NOMO-1 treated with dmso at 0.1 percent for 144 hours (cell line): ENCODE data around the gene CCL3.
"Not testable (repeated sequence)": the region's sequence is repeated elsewhere in the genome, so short reads cannot be mapped to it uniquely, and the experiment has no call there.

Experiments
- DNase-seq: peaks from one replicate; lab custom pipeline; 2025; ENCODE audit not compliant: unreplicated experiment; lab: John Stamatoyannopoulos, UW

The CCL3 gene

GRCh38 chr17:36117505-36118382 is 27.8 kb upstream of the CCL3 start:
- DNase-seq, result no peak

- not testable (repeated sequence) for DNase-seq
These were observed 25.7 kb upstream of the CCL3 start for GRCh38 chr17:36115649-36115977.

- not testable (repeated sequence) for DNase-seq
These were observed 25.2 kb upstream of the CCL3 start for GRCh38 chr17:36114971-36115648.

GRCh38 chr17:36113131-36113530 is 23.2 kb upstream of the CCL3 start:
- not testable (repeated sequence) for DNase-seq

GRCh38 chr17:36112572-36112971 is 22.6 kb upstream of the CCL3 start:
- DNase-seq, result no peak

- DNase-seq, result no peak
These were observed 21.1 kb upstream of the CCL3 start for GRCh38 chr17:36111068-36111490.

- DNase-seq, result not testable (repeated sequence)
These were observed 18.3 kb upstream of the CCL3 start for GRCh38 chr17:36108265-36108664.

- no peak for DNase-seq
These were observed 17.7 kb upstream of the CCL3 start for GRCh38 chr17:36107660-36108059.

GRCh38 chr17:36106493-36106835 is 16.5 kb upstream of the CCL3 start:
- DNase-seq, result no peak

- DNase-seq, result peak; percentile 22
These were observed 16.0 kb upstream of the CCL3 start for GRCh38 chr17:36105781-36106492.

GRCh38 chr17:36104701-36105181 is 14.8 kb upstream of the CCL3 start:
- no peak for DNase-seq

GRCh38 chr17:36104246-36104645 is 14.3 kb upstream of the CCL3 start:
- DNase-seq, result not testable (repeated sequence)

GRCh38 chr17:36103401-36103975 is 13.5 kb upstream of the CCL3 start, which contains the start of gene CCL4:
TSS of gene CCL4 (plus strand) at chr17:36103827. CDS start at chr17:36103906, 79 bp downstream.
- DNase-seq, result peak; percentile 67

GRCh38 chr17:36099004-36099403 is 9.1 kb upstream of the CCL3 start:
- DNase-seq, result not testable (repeated sequence)

GRCh38 chr17:36095992-36096391 is 6.0 kb upstream of the CCL3 start:
- DNase-seq, result no peak

GRCh38 chr17:36094746-36095145 is 4.8 kb upstream of the CCL3 start:
- DNase-seq, result no peak

GRCh38 chr17:36094232-36094631 is 4.3 kb upstream of the CCL3 start:
- no peak for DNase-seq

- not testable (repeated sequence) for DNase-seq
These were observed 2.8 kb upstream of the CCL3 start for GRCh38 chr17:36092715-36093114.

GRCh38 chr17:36092230-36092629 is 2.3 kb upstream of the CCL3 start:
- DNase-seq, result no peak

- DNase-seq, result no peak
These were observed 541 bp downstream of the CCL3 start for GRCh38 chr17:36089339-36089865.
